Activated T-cell treated with anti-CD3 and anti-CD28 coated beads for 48 hours (primary cell): ENCODE data around the gene SCARF1.
A peak's percentile ranks its signal among the peaks of the same experiment; 100 is the strongest.

ENCODE experiments used
- DNase-seq: peaks from one replicate; pipeline ENCODE4 v3.0.0-alpha.2; 2020; ENCODE audit warnings: low read depth

SCARF1 gene

DNA sequence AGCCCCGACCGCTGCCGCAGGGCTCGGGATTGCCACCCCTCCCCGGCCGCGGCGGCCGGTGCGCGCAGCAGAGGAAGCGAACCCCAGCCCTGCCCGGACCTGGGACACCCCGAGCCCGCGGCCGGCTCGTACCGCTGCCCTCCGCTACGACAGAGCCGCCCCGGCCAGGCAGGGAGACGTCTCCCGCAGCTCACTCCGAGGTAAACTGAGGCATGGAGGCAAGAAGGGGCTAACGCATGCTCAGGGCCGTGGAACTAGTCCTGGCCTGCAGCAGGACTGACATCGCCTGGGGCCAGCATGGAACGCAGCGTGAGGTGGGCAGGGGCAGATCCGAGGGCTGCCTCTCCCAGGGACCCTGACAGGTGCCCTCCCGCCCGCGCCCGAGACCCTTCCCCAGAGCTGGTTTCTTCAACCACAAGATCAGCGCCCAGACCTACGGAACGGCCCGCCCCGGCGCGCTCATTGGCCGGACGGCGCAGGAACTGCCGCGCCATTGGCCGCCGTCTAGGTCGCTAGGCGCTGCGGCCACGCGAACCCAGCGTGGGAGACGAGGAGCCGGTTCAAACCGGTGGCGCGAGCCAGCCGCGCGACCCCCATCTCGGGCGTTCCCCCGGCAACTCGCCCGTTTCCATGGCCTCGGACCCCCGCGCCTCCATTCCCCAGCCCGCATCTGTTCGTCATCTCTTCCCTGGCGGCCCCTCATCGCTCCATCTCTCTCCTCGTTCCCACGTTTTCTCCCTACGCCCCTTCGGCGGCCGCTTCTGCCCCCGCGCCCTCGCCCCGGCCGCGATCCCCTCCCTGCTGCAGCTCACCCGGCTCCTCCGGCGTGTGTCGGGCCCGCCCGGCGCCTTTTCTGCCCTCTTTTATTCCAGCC is 17.3 kb downstream of the SCARF1 start, which contains the start of gene SLC43A2:
SLC43A2 (minus strand) TSS at position 853 of the 874 bp plus-strand sequence. CDS start 960 bp downstream, outside the sequence.
- peak; percentile 77 for DNase-seq

DNA sequence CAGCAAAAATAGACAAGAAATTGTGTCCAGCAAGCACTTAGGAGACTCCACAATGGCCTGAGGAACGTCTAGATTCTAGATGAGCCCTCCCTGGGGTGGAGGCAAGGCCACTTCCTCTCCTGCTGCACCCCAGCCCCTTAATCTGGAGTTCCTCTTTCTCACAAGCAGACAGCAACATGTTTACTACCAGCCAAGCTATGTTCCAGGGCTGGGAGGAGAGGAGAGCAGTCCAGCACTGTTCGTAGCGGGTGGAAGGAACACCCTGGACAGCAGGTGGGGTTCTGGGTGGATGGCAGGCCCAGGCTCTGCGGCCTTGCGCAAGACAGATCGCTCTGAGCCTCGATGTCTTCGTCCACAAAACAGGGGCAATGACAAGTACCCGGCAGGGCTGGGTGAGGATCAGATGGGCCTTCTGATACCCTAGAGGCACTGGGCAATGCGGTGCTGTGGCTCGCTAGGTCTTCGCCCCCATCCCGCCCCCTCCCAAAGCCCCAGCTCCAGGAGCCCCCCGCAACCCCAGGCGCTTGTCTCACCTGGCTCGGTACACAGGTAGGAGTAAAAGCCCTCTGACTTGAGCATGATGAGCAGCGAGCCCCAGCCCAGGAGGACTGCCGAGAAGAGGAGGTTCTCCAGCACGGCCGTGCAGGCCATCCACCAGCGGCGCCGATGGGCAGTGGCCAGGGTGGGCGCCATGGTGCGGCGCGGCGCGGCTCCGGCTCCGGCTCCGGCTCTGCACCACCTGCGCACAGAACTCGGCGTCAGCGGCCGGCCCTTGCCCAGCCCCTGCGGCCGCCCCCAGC is 18.1 kb downstream of the SCARF1 start:
- DNase-seq = no peak

DNA sequence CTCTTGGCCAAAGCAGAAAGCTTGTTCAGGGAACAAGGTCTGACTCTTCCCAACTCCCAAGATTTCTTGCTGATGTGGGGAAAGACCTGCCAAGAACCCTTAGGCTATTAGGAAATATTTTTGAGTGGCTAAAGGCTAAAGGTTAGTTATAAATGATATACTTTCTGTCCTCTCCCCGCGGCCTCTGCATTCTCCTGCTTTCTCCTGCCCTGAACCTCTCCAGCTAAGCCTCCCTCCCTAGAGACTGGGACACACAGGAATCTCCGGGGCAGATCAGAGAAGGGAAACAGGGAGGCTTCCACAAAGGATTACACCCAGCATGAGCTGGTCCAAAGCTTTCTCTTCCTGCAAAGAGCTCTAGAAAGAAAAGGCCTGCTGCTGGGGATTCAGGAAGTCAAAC is 19.2 kb downstream of the SCARF1 start:
- DNase-seq = no peak

DNA sequence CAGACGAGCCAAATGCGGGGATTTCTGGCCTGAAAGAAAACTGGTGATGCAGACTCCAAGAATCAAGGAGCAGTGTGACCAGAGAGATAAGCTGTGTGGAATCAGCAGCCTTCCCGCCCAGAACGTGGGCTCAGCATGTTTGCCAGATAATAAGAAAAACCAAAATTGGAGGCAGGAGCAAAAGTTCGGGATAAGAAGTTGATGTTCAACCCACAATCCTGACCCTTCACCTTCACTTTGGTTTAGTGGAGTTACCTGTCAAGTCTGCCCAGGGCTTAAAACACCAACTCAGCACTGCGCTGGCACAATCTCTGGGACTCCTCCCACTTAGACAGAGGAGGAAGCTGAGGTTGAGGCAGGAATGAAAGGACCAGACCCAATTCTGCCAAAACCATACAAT is 20.0 kb downstream of the SCARF1 start:
- DNase-seq = no peak

DNA sequence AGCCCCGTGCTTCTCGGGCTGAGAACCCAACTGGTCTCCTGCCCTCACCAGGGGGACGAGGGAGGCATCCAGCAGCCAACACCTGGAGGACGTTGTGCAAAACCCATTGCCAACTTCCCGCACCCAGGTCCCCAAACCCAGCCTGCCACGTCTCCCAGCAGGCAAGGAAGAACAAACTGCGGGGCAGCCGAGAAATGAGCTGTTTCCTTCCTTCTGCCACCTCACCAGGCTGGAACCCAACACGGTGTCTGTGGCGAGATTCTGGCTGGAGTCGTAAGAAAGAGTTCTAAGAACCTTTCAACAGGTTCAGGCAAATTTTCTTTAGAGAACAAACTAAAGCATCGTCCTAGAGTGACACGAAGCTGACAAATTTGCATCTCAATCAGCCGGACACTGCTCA is 20.5 kb downstream of the SCARF1 start:
- DNase-seq = no peak

DNA sequence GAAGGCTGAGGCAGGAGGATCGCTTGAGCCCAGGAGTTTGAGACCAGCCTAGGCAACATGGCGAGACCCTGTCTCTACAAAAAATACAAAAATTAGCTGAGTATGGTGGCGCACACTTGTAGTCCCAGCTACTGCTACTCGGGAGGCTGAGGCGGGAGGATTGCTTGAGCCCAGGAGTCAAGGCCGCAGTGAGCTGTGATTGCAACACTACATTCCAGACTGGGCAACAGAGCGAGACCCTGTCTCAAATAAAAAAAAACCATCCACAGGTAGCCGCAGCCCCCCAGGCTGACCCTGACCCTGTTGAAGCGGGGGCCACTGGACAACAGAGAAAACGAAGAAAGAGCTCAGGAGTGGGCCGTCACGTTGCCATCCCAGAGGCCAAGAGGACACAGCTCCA is 20.9 kb downstream of the SCARF1 start:
- no peak for DNase-seq

DNA sequence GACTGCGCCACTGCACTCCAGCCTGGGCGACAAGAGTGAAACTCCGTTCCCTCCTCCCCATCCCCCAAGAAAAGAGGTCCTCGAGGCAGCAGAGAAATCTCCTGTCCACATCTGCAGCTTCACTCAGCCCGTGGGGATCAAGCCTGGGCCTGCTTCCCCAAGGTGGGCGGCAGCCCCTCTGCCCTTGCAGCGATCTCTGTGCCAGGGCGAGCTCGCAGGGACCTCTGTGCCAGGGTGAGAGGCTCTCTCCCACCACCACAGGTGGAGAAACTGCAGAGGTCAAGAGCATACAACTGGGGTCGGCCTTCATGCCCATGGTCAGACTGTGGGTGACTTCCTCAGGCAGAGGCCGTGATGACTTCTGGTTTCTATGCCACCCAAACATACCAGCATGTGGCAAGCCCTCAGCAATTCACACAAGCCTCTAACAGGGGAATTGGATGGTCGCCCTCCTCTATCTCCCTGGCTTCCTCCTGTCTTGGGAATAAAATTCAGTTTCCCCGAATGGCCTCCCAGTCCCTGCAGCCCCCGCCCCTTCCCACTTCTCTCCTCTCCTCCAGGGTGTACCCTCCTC is 22.4 kb downstream of the SCARF1 start:
- DNase-seq = no peak

DNA sequence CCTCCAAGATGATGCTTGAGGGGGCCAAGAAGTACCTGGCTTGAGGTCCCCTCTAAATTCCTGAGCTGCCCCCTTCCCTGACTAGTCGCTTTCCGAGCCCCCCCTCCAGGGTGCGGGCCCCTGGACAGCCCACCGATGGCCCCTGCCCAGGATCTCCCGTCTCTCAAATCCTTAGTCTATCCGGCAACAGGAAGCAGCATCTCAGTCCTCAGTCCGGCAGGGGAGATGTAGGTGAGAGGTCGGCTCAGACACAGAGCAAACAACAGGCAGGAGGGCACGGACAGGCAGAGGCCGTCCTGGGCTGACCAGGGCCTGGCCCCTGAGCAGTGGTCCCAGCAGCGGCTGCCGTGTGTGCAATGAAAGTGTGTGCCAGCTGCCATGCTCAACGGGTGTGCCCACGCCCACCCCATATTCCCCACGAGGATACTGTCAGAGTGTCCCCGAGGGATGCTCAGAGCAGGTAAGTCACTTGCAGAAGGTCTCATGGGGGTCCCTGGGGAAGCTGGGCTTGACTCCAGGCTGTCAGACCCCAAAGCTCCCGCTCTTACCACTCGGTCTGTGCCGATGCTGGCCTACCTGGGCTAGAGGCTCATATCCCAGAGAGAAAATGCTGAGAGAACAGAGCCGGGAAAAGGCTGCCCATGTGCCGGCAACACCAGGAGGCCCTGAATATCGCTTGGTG is 24.1 kb downstream of the SCARF1 start:
- no peak for DNase-seq

DNA sequence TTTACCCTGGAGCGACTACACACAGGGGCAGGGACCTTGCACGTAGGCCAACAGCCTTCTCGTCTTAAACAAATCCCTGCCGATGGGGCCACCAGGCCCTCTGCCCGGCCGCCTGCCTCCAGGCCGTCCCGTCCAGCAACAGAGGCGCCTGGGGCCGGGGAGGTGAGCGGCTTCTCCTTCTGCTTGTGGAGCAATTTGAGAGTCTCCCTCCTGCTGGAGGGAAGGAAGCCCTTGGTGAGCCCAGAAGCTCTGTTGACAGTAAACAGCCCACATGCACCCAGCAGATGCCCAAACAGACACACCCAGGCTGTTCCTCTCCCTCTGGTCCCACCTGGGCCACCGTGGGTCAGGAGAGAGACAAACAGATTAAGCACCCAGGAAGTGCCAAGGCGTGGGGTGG is 25.0 kb downstream of the SCARF1 start:
- no peak for DNase-seq

DNA sequence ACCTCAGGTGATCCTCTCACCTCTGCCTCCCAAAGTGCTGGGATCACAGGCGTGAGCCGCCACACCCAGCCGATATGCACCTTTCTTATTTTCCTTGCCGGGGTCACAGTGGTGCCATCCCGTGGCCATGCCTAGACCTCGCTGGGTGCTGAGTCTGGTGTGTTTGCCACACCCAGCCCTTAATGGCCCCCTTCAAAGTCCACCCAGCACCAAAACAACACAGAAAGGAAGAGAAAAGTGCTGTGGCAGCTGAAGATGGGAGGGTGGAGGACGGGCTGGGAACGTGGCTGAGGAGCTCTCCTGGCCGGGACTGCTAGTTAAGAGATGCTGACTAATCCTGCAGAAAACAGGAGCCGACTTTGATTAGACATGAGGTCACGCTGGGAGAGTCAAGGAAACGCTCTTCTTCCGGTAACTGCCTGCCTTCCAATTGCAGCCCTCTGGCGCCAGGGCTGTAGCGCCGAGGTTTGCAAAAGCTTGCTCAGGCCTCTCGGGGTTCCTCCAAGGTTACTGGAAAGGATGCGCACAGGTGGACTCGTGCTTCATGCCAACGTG is 27.8 kb downstream of the SCARF1 start:
- DNase-seq = no peak

DNA sequence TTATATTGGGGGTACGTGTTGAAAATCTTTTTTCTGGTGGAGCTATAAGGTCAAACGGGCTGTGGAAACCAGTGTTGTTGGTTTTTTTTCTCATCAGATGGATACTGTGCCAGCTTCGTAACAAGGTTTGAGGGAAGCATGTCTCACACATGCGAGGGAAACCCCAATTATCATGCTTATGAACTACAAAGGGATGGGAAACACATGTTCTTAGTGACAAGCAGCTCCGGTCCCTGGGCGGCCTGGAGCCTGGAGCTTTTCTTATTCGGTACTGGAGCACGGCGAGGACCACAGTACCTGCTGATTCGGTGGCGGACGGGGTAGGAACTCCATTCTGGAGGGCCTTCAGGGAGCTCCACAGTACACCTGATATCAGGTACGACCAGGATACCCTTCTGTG is 29.4 kb downstream of the SCARF1 start:
- DNase-seq = no peak

DNA sequence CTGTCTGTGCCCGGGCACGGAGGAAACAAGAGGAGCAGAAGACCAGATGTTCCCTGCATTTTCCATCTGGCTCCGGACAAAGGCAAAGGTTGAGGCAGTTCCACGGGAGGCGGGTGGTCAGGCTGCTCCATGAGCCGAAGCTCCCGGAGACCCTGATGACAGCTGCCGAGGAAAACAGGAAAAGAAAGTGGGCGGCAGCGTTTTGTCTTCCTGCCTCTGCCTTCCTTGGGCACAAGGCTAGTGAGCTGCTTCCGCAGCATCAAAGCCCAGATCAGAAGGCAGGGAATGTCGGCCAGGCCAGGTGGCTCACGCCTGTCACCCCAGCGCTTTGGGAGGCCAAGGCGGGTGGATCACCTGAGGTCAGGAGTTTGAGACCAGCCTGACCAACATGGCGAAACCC is 33.1 kb downstream of the SCARF1 start:
- DNase-seq = no peak

DNA sequence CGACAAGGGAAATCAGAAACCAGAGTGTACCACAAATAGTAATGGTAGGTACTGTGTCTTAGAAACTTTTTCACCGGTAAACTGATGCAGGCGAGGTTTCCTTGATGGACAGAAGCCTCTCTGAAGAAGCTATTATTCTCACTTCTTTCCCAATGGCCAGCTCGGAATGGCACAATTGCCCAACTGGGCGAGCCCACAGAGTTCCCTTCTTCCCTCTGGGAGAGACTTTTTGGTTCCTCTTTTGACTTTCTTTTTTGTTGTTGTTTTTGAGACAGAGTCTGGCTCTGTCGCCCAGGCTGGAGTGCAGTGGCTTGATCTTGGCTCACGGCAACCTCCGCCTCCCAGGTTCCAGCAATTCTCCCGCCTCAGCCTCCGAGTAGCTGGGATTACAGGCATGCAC is 33.8 kb downstream of the SCARF1 start:
- DNase-seq = no peak

DNA sequence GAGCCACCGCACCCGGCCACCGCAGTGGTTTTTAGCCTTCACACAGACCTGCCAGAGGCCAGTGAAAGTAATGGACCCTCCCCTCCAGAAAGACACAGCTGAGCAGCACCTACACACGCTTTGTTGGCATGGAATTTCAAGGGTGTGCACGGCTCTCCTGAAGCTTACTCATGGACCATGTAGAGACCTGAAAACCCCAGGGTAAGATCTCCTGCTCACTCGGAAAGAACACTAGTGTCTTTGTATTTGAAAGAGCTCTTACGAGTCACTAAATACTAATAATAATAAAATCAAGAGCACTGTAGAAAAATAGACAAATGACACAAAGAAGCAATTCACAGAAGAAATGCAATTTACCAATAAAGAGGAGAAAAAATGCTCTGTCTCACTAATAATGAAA is 36.9 kb downstream of the SCARF1 start:
- DNase-seq = no peak

DNA sequence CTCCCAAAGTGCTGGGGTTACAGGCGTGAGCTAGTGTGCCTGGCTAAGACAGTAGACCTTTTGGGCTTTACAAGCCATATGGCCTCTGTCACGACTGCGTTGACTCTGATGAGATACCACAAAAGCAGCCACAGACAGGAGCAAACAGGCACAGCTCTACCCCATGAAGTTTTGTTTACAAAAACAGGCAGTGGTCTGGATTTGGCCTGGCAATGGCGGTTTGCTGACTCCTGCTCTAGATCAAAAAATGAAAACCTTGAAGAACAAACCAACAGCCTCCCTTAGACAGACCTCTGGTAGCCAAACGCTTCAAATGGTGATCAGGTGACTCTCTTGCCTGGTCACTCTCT is 37.6 kb downstream of the SCARF1 start:
- DNase-seq = no peak

DNA sequence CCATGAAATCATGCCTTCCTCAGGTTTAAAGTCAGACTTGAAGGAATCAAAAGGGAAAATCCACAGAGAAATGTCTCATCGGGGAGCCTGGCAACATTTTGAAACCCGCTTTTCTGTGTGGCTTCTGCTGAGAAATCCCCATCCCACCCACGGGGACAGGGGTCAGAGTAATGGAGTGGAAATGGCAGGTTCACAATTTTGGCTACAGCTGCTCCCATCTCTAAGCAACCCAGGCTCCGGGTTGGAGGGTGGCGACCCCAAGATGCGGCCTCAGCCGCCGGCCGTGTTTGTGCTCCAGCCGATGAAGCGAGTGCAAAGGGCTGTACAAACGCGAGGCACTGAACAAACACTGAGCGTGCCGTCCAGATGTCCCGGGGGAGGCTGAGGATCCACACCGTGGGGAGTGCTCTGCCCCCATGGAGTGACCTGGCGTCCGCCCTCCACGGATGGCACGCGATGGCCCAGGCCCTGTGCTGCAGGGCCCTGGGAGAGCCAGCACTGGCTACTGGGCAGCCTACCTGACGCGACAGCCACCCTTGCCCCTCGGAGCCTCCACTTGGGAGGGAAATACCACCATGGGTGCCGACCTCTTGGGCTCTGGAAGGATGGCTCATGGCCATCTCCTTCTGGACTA is 39.1 kb downstream of the SCARF1 start:
- DNase-seq = peak; percentile 35

DNA sequence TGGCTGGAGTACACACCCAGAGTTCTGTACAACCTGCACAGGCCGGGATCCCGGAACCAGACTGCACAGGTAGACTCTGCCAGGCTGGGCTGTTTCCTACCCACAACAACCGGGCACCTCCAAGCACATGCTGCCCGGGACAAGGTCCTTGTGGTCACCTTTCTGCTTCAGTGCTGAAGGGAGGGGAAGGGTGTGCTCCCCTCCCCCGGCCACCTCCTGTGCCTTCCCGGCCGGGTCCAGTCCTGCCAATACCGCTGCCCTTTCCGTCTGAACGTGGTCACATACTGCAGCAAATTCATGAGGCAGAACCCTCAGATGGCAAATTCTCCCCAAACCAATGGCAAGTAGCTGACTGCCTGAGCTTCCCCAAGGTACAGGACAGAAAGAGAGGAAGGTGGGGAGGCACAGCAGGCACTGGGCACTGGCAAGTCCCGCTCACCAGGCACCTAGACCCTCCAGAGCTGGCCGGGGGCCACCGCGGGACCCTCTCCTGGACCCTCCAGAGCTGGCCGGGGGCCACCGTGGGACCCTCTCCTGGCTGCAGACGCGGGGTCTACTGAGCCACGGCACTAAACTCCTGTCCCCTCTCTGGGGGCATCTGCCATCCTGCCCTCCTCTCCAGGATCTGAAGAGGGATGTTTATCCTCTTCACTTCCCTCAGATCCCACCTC is 39.7 kb downstream of the SCARF1 start:
- no peak for DNase-seq

DNA sequence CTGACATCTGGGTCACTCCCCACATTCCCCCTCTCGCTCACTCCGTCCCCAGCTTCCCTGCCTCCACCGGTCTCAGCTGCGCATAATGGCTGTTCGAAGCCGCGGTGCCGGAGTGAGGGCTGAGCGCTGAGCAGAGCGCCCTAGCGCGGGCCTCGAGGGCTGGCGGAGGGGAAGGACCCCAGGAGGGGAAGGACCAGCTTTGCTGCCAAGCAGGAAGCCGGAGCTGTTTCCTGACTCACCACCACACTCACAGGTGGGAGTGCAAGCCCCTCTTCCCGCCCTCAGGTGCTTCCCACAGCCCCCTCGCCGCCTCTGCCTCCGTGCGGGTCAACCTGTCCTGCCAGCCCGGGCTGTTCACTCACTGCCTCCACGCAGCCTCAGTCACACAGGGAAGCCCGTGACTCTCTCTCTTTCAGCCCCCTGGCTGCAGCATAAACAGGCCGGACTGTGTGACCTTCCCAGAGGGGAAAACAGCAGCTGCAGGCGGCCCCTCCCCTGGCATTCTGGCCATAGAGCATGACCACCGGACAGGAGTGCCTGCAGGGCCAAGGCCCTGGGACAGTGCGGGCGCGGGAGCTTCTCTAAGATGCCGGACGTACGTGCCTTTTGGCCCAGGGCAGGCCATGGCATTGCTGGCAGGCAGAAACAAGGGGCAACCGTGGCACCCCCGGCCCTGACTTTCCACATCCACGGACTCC is 40.6 kb downstream of the SCARF1 start:
- no peak for DNase-seq

DNA sequence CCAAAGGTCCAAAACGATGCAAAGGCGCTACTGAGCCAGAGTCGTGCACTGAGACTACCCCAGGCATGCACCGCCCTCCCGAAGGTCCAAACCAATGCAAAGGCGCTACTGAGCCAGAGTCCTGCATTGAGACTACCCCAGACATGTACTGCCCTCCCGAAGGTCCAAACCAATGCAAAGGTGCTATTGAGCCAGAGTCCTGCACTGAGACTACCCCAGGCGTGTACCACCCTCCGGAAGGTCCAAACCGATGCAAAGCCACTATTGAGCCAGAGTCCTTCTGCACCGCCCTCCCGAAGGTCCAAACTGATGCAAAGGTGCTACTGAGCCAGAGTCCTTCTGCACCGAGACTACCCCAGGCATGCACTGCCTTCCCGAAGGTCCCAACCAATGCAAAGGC is 44.0 kb downstream of the SCARF1 start:
- DNase-seq = no peak

DNA sequence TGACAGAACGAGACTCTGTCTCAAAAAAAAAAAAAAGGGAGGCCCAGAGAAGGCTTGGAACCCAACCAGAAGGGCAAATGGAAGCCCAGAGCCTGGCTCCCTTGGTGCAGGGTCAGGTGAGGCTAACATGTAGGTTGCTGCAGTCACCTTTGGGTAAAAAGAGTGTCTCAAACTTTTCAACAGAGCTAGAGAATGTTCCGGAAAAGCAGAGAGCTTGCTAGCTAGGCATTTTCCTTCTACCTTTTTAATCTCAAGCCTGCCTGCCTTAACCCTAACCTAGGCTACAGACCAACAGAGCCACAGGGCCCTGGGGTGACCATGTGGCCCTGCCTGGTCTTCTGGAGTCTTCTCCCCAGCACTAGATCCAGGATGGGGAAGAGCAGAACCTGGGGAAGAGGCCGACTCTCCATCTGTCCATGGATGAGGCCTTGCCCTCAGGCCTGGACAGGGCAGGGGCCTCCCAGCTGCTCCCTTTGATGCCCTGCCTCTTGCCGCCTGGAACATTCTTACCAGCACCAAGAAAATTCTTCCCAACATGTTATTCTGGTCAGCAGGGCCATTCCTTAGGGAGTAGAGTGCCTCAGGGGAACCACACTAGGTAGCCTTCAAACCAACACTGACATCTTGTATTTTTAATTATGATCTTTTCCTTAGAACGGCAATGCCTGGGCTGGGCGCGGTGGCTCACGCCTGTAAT is 47.0 kb downstream of the SCARF1 start:
- no peak for DNase-seq
